ENCODE results near the gene PLCB1.

DNA sequence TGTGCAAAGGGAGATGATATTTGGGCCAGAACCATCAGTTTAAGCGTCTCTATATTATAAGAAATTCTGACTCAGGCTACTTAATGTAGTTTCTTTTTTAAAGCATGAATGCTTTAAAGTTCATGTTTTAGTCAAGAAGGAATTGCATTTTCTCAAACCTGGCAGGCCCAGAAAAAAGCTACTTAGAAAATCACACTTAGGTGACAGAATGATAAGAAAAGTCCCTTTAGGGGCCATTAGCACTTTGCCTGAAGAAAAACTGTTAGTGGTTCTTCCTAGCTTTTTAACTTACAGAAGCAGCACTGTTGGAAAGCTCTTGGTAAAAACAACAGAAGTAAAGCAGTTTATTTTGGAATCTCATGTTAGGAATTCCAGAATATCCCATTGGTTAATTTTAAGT is 387.8 kb downstream of the PLCB1 start:
- TF ChIP-seq, protein P1, sequence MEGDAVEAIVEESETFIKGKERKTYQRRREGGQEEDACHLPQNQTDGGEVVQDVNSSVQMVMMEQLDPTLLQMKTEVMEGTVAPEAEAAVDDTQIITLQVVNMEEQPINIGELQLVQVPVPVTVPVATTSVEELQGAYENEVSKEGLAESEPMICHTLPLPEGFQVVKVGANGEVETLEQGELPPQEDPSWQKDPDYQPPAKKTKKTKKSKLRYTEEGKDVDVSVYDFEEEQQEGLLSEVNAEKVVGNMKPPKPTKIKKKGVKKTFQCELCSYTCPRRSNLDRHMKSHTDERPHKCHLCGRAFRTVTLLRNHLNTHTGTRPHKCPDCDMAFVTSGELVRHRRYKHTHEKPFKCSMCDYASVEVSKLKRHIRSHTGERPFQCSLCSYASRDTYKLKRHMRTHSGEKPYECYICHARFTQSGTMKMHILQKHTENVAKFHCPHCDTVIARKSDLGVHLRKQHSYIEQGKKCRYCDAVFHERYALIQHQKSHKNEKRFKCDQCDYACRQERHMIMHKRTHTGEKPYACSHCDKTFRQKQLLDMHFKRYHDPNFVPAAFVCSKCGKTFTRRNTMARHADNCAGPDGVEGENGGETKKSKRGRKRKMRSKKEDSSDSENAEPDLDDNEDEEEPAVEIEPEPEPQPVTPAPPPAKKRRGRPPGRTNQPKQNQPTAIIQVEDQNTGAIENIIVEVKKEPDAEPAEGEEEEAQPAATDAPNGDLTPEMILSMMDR (IDR thresholded peaks at IDR 0.05; ENCODE audit: low read length): no peak
- no peak for TF ChIP-seq EZH2 (IDR thresholded peaks at IDR 0.05; ENCODE audit: borderline replicate concordance, low read length)
